ENCODE measurements around the gene SCARF1. TPM values are rescaled to one million over a fixed set of nuclear protein-coding genes. Genes with fewer than 3 reads are reported as not detected.

Gene SCARF1
- total and polyA plus RNA-seq, 9 donors, result 1.7 to 10.2 (median 5.7) TPM

DNA sequence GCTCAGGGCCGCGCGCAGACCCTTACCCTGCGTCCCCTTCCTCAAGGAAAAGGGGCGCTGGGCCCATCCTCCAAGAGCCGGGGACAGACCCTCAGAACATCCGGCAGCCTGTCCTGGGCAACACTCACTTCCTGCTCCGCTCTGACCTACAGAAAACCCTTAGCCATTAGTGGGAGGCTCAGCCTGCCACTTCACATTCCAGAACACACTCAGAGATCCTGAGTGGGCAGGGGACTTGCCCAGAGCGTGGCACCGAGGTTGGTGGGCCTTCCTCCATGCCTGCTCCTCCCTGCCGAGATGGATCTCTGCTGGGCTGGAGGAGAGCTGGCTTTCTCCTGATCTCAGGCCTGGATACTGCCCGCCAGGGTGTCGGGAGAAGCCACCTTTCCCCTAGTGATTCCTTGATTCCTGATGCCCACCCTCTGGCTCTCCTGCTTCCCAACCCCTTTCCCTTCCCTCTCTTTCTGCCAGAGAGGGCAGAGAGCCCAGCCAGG, 1.5 kb downstream of the SCARF1 start:
- intact Hi-C loops (cut with DNase I), result loop anchor here in 2 of 4 donors (5.0 to 10.0 kb wide), 2 partner anchors 72 to 141 kb away; no protein-coding TSS in a partner anchor
- no peak for DNase-seq
- peak overlapping the region; percentile 24 for H3K4me3 ChIP-seq
- H3K4me1 ChIP-seq (ENCODE audit: insufficient read depth), result peaks cover 6% of the 10 kb centered on the region
- H3K36me3 ChIP-seq, result no peaks in the 10 kb centered on the region
- no peaks in the 10 kb centered on the region for H3K27me3 ChIP-seq
- no peaks in the 10 kb centered on the region for H3K9me3 ChIP-seq
- WGBS, 3 donors, result 37 to 61% (median 49%) methylated on average over 9 to 13 of the region's 13 CpGs
- TF ChIP-seq, protein P1, sequence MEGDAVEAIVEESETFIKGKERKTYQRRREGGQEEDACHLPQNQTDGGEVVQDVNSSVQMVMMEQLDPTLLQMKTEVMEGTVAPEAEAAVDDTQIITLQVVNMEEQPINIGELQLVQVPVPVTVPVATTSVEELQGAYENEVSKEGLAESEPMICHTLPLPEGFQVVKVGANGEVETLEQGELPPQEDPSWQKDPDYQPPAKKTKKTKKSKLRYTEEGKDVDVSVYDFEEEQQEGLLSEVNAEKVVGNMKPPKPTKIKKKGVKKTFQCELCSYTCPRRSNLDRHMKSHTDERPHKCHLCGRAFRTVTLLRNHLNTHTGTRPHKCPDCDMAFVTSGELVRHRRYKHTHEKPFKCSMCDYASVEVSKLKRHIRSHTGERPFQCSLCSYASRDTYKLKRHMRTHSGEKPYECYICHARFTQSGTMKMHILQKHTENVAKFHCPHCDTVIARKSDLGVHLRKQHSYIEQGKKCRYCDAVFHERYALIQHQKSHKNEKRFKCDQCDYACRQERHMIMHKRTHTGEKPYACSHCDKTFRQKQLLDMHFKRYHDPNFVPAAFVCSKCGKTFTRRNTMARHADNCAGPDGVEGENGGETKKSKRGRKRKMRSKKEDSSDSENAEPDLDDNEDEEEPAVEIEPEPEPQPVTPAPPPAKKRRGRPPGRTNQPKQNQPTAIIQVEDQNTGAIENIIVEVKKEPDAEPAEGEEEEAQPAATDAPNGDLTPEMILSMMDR (IDR thresholded peaks at IDR 0.05), result no peak
- TF ChIP-seq POLR2A (IDR thresholded peaks at IDR 0.05), result no peak
- TF ChIP-seq EP300 (IDR thresholded peaks at IDR 0.05), result no peak
- no peak overlapping the region for H3K27ac ChIP-seq

DNA sequence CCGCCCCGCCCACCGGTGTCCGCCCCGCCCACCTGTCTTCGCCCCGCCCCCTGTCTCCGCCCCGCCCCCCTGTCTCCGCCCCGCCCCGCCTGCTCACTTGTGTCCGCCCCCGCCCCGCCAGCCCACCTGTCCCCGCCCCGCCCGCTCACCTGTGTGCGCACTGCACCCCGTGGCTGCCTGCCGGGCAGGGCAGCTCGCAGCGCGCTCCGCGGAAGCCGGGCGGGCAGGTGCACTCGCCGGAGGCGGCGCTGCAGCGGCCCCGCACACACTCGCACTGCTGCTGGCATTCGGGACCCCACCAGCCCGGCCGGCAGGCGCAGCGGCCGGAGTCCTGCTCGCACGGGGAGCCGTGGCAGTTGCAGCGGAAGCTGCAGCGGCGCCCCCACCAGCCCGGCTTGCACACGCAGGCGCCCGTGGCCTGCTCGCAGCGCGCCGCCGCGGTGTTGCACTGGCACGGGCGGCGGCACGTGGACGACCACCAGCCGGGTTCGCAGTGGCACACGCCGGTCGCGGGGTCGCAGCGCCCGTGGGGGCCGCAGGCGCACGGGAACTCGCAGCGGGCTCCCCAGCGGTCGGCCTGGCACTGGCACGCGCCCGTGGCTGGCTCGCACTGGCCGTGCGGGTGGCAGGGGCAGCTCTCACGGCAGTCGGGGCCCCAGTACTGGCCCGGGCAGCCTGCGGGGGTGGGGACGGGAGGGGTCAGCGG, 2.1 kb downstream of the SCARF1 start:
- WGBS, 3 donors, result 1 to 2% (median 1%) methylated on average over 15 to 89 of the region's 90 CpGs
- TF ChIP-seq EP300 (IDR thresholded peaks at IDR 0.05) (no peak), POLR2A (IDR thresholded peaks at IDR 0.05) (no peak)
- TF ChIP-seq, protein P1 (IDR thresholded peaks at IDR 0.05), result no peak
- Histone ChIP-seq H3K27ac (no peak overlapping the region), H3K4me1 (ENCODE audit: insufficient read depth) (peaks cover 5% of the 10 kb centered on the region), H3K9me3 (no peaks in the 10 kb centered on the region), H3K4me3 (peak overlapping the region; percentile 24), H3K27me3 (no peaks in the 10 kb centered on the region), H3K36me3 (no peaks in the 10 kb centered on the region)
- intact Hi-C loops (cut with DNase I), result loop anchor here in 2 of 4 donors (5.0 to 10.0 kb wide), 2 partner anchors 71 to 141 kb away; no protein-coding TSS in a partner anchor
- peak in 2 of 5 donors; percentile 56 to 68 for DNase-seq

DNA sequence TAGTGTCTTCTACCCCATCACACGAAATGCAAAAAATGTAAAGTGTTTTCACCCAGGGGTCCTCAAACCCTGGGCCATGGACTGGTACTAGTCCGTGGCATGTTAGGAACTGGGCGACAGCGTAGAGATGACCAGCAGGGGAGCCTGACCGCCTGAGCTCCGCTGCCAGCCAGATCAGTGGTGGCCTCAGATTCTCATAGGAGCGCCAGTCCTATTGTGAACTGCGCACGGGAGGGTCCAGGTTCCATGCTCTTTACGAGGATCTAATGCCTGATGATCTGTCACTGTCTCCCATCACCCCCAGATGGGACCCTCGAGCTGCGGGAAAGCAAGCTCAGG, 4.5 kb downstream of the SCARF1 start:
- intact Hi-C loops (cut with DNase I), result loop anchor here in 2 of 4 donors (5.0 to 10.0 kb wide), 2 partner anchors 69 to 144 kb away; no protein-coding TSS in a partner anchor
- WGBS, 3 donors, result 67 to 74% (median 73%) methylated on average over 12 of the region's 12 CpGs
- TF ChIP-seq EP300 (IDR thresholded peaks at IDR 0.05) (no peak), POLR2A (IDR thresholded peaks at IDR 0.05) (no peak)
- TF ChIP-seq, protein P1 (IDR thresholded peaks at IDR 0.05), result no peak
- H3K27me3 ChIP-seq, result no peaks in the 10 kb centered on the region
- H3K4me3 ChIP-seq, result no peak overlapping the region
- peaks cover 5% of the 10 kb centered on the region for H3K4me1 ChIP-seq (ENCODE audit: insufficient read depth)
- no peak for DNase-seq
- no peaks in the 10 kb centered on the region for H3K36me3 ChIP-seq
- H3K27ac ChIP-seq, result no peak overlapping the region
- H3K9me3 ChIP-seq, result no peaks in the 10 kb centered on the region

DNA sequence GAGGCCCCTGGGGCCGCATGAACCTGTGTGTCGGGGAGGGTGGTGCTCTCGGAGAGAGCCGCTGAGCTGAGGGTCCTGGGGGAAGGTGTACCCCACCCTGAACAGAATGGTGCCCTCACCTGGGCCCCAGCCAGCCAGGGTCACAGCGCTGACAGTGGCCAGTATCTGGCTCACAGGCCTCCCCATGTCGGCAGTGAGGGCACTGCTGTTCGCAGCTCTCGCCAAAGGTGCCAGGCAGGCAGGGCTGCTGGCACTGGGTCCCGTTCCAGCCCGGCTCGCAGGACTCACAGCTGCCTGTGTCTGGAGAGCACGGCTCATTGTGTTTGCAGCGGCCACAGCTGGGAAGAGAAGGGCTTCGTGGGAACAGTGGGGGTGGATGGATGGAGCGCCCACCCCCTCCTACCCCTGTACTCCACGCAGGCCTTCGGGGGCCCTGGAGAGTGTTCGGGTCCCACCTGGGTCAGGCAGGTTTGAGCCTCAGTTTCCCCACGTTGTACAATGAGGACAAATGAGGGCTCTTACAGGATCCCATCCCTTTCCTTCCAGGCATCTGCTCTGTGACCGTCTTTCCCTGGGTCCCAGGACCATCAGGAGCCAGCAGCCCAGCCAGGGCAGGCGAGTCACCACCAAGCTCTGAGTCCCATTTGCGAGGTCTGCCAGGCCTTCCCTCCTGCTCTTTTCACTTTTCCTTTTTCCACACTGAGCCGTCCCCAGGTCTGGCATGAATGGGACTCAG, 5.0 kb downstream of the SCARF1 start:
- intact Hi-C loops (cut with DNase I), result loop anchor here in 2 of 4 donors (5.0 to 10.0 kb wide), 2 partner anchors 68 to 144 kb away; no protein-coding TSS in a partner anchor
- H3K4me1 ChIP-seq (ENCODE audit: insufficient read depth), result peaks cover 5% of the 10 kb centered on the region
- no peaks in the 10 kb centered on the region for H3K36me3 ChIP-seq
- TF ChIP-seq, protein P1 (IDR thresholded peaks at IDR 0.05), result no peak
- TF ChIP-seq POLR2A (IDR thresholded peaks at IDR 0.05) (no peak), EP300 (IDR thresholded peaks at IDR 0.05) (no peak)
- H3K4me3 ChIP-seq, result no peak overlapping the region
- DNase-seq, result no peak
- no peaks in the 10 kb centered on the region for H3K27me3 ChIP-seq
- WGBS, 3 donors, result 77% methylated on average over 22 to 23 of the region's 23 CpGs
- no peak overlapping the region for H3K27ac ChIP-seq
- no peaks in the 10 kb centered on the region for H3K9me3 ChIP-seq

All from ovary (tissue), 9 donors.